ENCODE data around the gene SMLR1. TPM values are rescaled to one million over a fixed set of nuclear protein-coding genes. Genes with fewer than 3 reads are reported as not detected.

Gene SMLR1
- not detected in 2 replicates for total RNA-seq

DNA sequence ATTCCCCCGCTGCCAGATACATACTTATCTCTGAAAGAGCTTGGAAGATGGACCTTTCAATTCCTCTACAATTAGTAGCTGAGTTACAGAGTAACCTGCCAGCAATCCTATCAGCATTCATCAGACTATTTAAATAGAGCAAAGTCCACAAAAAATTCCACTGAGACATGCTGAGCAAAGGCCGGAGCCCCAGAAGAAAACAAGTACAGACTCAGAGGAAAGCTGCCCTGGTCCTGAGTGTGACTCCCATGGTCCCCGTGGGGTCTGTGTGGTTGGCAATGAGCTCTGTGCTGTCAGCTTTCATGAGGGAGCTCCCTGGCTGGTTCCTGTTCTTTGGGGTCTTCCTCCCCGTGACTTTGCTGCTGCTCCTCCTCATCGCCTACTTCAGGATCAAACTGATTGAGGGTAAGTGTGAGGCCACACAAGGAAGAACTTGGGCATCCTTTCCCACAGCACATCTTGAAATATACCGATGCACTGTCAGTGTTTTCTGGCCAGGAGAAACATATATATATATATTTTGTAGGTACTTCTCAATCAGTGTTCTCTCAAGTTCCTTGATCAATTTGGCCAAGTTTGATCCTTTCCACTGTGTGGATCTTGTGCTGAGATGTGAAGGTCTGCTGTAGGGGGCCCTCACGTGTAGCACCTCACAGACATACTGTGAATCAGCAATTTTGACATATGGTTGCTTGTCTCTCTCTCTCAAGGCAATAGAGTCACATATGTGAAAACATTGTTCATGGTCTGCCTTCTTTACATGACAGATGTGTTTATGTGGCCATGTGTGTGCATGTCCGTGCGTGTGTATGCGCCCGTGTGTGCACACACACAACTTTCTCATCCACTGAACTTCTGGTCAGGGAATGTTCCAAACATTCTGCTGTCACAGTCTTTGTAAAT is at the start of gene SMLR1:
SMLR1 (plus strand) TSS at position 160 of the 903 bp plus-strand sequence; CDS start at position 168, 8 bp downstream.

Other genes with a start within 250 kb of the SMLR1 start
- gene EPB41L2, start 235.8 kb downstream of the SMLR1 start, total RNA-seq = 9.7 and 23.0 TPM in 2 replicates